Caco-2 (cell line): ENCODE results near the gene TCF12. TPM values are rescaled to one million over a fixed set of nuclear protein-coding genes. Genes with fewer than 3 reads are reported as not detected.

Source experiments
- BruUV-seq: library from RNA; stranded (reverse); fragments of 400-500 nt; replicated peaks from 2 replicates; lab custom pipeline; 2021; lab: Mats Ljungman, UMichigan
- CTCF ChIA-PET: fragments of 300-600 bp; sonication (Branson Sonifier 250); formaldehyde crosslinking; loops from one replicate; lab custom pipeline; 2022; ENCODE audit warnings: antibody characterized with exemption; lab: Charles Lee
- POLR2A ChIA-PET: fragments of 300-600 bp; sonication (Branson Sonifier 250); formaldehyde crosslinking; loops from one replicate; lab custom pipeline; 2022; ENCODE audit warnings: antibody characterized with exemption; lab: Charles Lee
- DNase-seq, 2 experiments: peaks; one replicate each; pipeline versions ENCODE4 v3.0.0 to v3.0.0-alpha.2; 2020 to 2022
- H3K27me3 ChIP-seq: replicated peaks from 2 replicates; pipeline ENCODE4 v1.6.0; 2011; ENCODE audit warnings: low read length; ENCODE audit not compliant: control insufficient read depth, insufficient read depth
- H3K36me3 ChIP-seq: 2 replicates; pipeline ENCODE4 v1.5.1; 2011; ENCODE audit warnings: low read length; ENCODE audit not compliant: control insufficient read depth, insufficient read depth
- H3K4me1 ChIP-seq: fragments of 250-450 bp; sonication (Bioruptor Pico); 2 replicates; pipeline ENCODE4 v1.5.1; 2020; ENCODE audit warnings: mild to moderate bottlenecking
- H3K4me3 ChIP-seq: 2 replicates; pipeline ENCODE4 v1.5.1; 2011; ENCODE audit warnings: low read depth, mild to moderate bottlenecking, control low read depth, low read length
- H3K9me3 ChIP-seq: fragments of 250-450 bp; sonication (Bioruptor Pico); 2 replicates; pipeline ENCODE4 v1.5.1; 2020; ENCODE audit warnings: mild to moderate bottlenecking, moderate library complexity
- H3K27ac Mint-ChIP-seq: one replicate; pipeline ENCODE4 v1.8.0; 2022; ENCODE audit warnings: mixed read lengths; ENCODE audit not compliant: unreplicated experiment
- H3K27me3 Mint-ChIP-seq: one replicate; pipeline ENCODE4 v1.8.0; 2022; ENCODE audit warnings: mixed read lengths; ENCODE audit not compliant: insufficient read depth, unreplicated experiment
- H3K36me3 Mint-ChIP-seq: one replicate; pipeline ENCODE4 v1.8.0; 2022; ENCODE audit warnings: mild to moderate bottlenecking, mixed read lengths; ENCODE audit not compliant: insufficient read depth, unreplicated experiment
- H3K4me1 Mint-ChIP-seq: one replicate; pipeline ENCODE4 v1.8.0; 2022; ENCODE audit warnings: low read depth, mixed read lengths; ENCODE audit not compliant: unreplicated experiment
- H3K4me3 Mint-ChIP-seq: one replicate; pipeline ENCODE4 v1.8.0; 2022; ENCODE audit warnings: mild to moderate bottlenecking, moderate library complexity, mixed read lengths; ENCODE audit not compliant: unreplicated experiment
- H3K9me3 Mint-ChIP-seq: one replicate; pipeline ENCODE4 v1.8.0; 2022; ENCODE audit warnings: mixed read lengths; ENCODE audit not compliant: unreplicated experiment
- CTCF ChIP-seq, 2 experiments: fragments of 200-600 bp in 1 of 2; IDR thresholded peaks; 1 replicate in 1 of 2; 2 replicates in 1 of 2; pipeline versions ENCODE4 v1.5.1 to v1.8.0; 2011 to 2022; ENCODE audit warnings: antibody characterized with exemption in 1 of 2, control low read depth in 1 of 2, inconsistent platforms in 1 of 2, low read depth in 1 of 2, low read length in 1 of 2, mild to moderate bottlenecking in 1 of 2, moderate library complexity in 1 of 2; ENCODE audit not compliant: insufficient read depth in 1 of 2, severe bottlenecking in 1 of 2, unreplicated experiment in 1 of 2
- intact Hi-C: fragments of 100-400 bp; cut with micrococcal nuclease; formaldehyde crosslinking; loops from one replicate; pipeline ENCODE4 v1.10.0; 2022; ENCODE audit not compliant: unreplicated experiment
- total RNA-seq: library from RNA; stranded (reverse); gene quantifications from 2 replicates; pipeline ENCODE4 v1.2.3, GENCODE V29; 2022

TCF12 gene
- total RNA-seq, 1 experiment from 2014 or later, result 64.4 TPM

- Histone ChIP-seq H3K4me1 (no peaks in the 10 kb centered on the region), H3K4me3 (no peak overlapping the region), H3K27me3 (no peaks in the 10 kb centered on the region), H3K9me3 (no peaks in the 10 kb centered on the region), H3K36me3 (no peaks in the 10 kb centered on the region)
- intact Hi-C loops, result no loop called here
- Mint-ChIP-seq H3K4me1 (no peaks in the 10 kb centered on the region), H3K27me3 (no peaks in the 10 kb centered on the region), H3K4me3 (no peak overlapping the region), H3K9me3 (no peaks in the 10 kb centered on the region), H3K27ac (no peak overlapping the region), H3K36me3 (peaks cover 30% of the 10 kb centered on the region)
- TF ChIP-seq CTCF (IDR thresholded peaks at IDR 0.05; ENCODE audit: insufficient read depth in 1 of 2, low read depth in 1 of 2, low read length in 1 of 2, severe bottlenecking in 1 of 2, unreplicated experiment in 1 of 2), result no peak
- POLR2A ChIA-PET, result no interaction called here
- no TSS peak for BruUV-seq
- CTCF ChIA-PET, result no interaction called here
- DNase-seq, result no peak
These were observed 335.1 kb downstream of the TCF12 start for GRCh38 chr15:57253500-57253899.

- no peak for TF ChIP-seq CTCF (IDR thresholded peaks at IDR 0.05; ENCODE audit: insufficient read depth in 1 of 2, low read depth in 1 of 2, low read length in 1 of 2, severe bottlenecking in 1 of 2, unreplicated experiment in 1 of 2)
- Mint-ChIP-seq H3K27ac (no peak overlapping the region), H3K36me3 (peaks cover 22% of the 10 kb centered on the region), H3K4me1 (no peaks in the 10 kb centered on the region), H3K27me3 (no peaks in the 10 kb centered on the region), H3K9me3 (no peaks in the 10 kb centered on the region), H3K4me3 (no peak overlapping the region)
- no peak for DNase-seq
- Histone ChIP-seq H3K9me3 (no peaks in the 10 kb centered on the region), H3K4me1 (no peaks in the 10 kb centered on the region), H3K36me3 (no peaks in the 10 kb centered on the region), H3K27me3 (no peaks in the 10 kb centered on the region), H3K4me3 (no peak overlapping the region)
- intact Hi-C loops, result no loop called here
- BruUV-seq, result no TSS peak
- ChIA-PET CTCF (no interaction called here), POLR2A (no interaction called here)
These were observed 337.4 kb downstream of the TCF12 start for GRCh38 chr15:57255751-57256341.

- H3K4me3 Mint-ChIP-seq, result no peak overlapping the region
- peaks cover 22% of the 10 kb centered on the region for H3K36me3 Mint-ChIP-seq
- no TSS peak for BruUV-seq
- H3K9me3 ChIP-seq, result no peaks in the 10 kb centered on the region
- TF ChIP-seq CTCF (IDR thresholded peaks at IDR 0.05; ENCODE audit: insufficient read depth in 1 of 2, low read depth in 1 of 2, low read length in 1 of 2, severe bottlenecking in 1 of 2, unreplicated experiment in 1 of 2), result no peak
- no peaks in the 10 kb centered on the region for H3K36me3 ChIP-seq
- no peaks in the 10 kb centered on the region for H3K27me3 Mint-ChIP-seq
- no peak overlapping the region for H3K27ac Mint-ChIP-seq
- H3K27me3 ChIP-seq, result no peaks in the 10 kb centered on the region
- ChIA-PET POLR2A (no interaction called here), CTCF (no interaction called here)
- intact Hi-C loops, result no loop called here
- no peak overlapping the region for H3K4me3 ChIP-seq
- H3K9me3 Mint-ChIP-seq, result no peaks in the 10 kb centered on the region
- no peaks in the 10 kb centered on the region for H3K4me1 Mint-ChIP-seq
- no peak for DNase-seq
- no peaks in the 10 kb centered on the region for H3K4me1 ChIP-seq
These were observed 338.5 kb downstream of the TCF12 start for GRCh38 chr15:57256939-57257338.
